ENCODE data around the gene MUC6.

Gene MUC6

GRCh38 chr11:1034456-1035295 lies 1.8 kb downstream of the MUC6 start:
- H3K36me3 ChIP-seq, result no peaks in the 10 kb centered on the region
- no peak overlapping the region for H3K27ac ChIP-seq
- H3K27me3 ChIP-seq, result no peaks in the 10 kb centered on the region
- H3K4me1 ChIP-seq (ENCODE audit: control insufficient read depth in 1 of 2, insufficient read depth in 1 of 2, low read depth in 1 of 2, low read length in 1 of 2), result no peaks in the 10 kb centered on the region
- no peak overlapping the region for H3K4me3 ChIP-seq (ENCODE audit: low read depth in 1 of 2, low read length in 1 of 2)
- H3K9me3 ChIP-seq, result no peaks in the 10 kb centered on the region
- TF ChIP-seq, protein P1, sequence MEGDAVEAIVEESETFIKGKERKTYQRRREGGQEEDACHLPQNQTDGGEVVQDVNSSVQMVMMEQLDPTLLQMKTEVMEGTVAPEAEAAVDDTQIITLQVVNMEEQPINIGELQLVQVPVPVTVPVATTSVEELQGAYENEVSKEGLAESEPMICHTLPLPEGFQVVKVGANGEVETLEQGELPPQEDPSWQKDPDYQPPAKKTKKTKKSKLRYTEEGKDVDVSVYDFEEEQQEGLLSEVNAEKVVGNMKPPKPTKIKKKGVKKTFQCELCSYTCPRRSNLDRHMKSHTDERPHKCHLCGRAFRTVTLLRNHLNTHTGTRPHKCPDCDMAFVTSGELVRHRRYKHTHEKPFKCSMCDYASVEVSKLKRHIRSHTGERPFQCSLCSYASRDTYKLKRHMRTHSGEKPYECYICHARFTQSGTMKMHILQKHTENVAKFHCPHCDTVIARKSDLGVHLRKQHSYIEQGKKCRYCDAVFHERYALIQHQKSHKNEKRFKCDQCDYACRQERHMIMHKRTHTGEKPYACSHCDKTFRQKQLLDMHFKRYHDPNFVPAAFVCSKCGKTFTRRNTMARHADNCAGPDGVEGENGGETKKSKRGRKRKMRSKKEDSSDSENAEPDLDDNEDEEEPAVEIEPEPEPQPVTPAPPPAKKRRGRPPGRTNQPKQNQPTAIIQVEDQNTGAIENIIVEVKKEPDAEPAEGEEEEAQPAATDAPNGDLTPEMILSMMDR (IDR thresholded peaks at IDR 0.05), result no peak

GRCh38 chr11:1034001-1034400 lies 2.5 kb downstream of the MUC6 start:
- no peaks in the 10 kb centered on the region for H3K36me3 ChIP-seq
- no peak overlapping the region for H3K27ac ChIP-seq
- no peak overlapping the region for H3K4me3 ChIP-seq (ENCODE audit: low read depth in 1 of 2, low read length in 1 of 2)
- H3K27me3 ChIP-seq, result no peaks in the 10 kb centered on the region
- H3K4me1 ChIP-seq (ENCODE audit: control insufficient read depth in 1 of 2, insufficient read depth in 1 of 2, low read depth in 1 of 2, low read length in 1 of 2), result no peaks in the 10 kb centered on the region
- no peaks in the 10 kb centered on the region for H3K9me3 ChIP-seq
- TF ChIP-seq, protein P1 (IDR thresholded peaks at IDR 0.05), result no peak

DNA sequence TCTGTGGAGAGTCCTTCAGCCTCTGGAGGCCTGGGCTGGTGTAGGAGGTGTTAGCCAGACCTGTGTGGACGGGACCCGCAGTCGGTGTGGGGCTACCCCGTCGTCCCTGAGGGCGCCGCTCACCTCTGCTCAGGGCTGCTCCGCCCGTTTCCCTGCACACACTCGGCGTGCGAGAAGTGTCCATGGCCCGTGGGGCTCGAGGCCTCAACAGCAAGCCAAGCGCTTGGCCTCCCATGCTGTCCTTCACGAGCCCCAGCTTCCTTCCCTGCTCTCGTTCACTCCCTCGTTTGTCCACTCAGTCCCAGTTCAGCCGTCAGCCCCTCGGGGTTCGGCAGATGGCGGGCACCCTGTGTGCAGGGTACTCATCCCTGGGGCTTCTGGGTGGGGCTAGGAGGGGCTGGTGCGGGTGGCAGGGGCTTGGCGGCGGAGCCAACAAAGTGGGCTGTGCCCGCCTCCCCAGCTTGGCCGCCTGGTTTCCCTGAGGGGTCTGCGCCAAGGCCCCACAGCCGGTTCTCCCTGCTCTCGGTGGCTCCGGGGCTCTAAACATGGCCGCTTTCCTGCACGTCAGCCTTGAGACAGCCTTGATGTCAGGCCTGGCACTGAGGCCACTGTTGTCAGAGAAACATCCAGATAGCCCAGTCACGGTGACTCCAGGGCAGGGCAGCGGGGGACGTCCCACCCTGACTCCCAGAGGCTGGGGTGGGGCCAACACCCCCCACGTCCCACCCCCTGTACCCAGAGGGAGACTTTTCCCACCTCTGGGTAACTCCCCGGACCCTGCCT lies 3.3 kb downstream of the MUC6 start:
- Histone ChIP-seq H3K4me3 (ENCODE audit: low read depth in 1 of 2, low read length in 1 of 2) (no peak overlapping the region), H3K36me3 (no peaks in the 10 kb centered on the region), H3K27ac (no peak overlapping the region), H3K27me3 (no peaks in the 10 kb centered on the region), H3K9me3 (no peaks in the 10 kb centered on the region), H3K4me1 (ENCODE audit: control insufficient read depth in 1 of 2, insufficient read depth in 1 of 2, low read depth in 1 of 2, low read length in 1 of 2) (no peaks in the 10 kb centered on the region)
- TF ChIP-seq, protein P1 (IDR thresholded peaks at IDR 0.05), result no peak

DNA sequence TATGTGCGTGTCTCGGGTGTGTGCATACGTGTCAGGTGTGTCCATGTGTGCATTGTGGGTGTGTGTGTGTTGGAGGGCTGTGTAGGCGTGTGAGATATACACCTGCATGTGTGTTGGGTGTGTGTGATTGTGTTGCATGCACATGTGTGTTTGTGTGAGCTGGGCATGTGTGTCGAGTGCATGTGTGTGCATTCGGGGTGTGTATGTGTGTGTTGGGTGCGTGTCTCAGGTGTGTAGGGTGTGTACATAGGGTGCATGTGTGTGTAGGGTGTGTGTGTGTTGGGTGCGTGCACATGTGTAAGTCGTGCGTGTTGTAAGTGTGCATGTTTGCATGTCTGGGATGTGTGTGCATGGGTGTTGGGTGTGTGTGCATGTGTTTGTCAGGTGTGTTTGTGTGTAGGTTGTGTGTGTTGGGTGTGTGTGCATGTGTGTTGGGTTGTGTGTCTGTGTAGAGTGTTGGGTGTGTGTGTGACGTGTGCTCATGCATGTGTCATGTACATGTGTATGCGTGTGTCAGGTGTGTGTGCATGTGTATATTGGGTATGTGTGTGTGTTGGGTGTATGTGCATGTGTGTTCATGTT lies 4.1 kb downstream of the MUC6 start:
- Histone ChIP-seq H3K9me3 (no peaks in the 10 kb centered on the region), H3K4me1 (ENCODE audit: control insufficient read depth in 1 of 2, insufficient read depth in 1 of 2, low read depth in 1 of 2, low read length in 1 of 2) (no peaks in the 10 kb centered on the region), H3K4me3 (ENCODE audit: low read depth in 1 of 2, low read length in 1 of 2) (no peak overlapping the region), H3K27me3 (no peaks in the 10 kb centered on the region), H3K36me3 (no peaks in the 10 kb centered on the region), H3K27ac (no peak overlapping the region)
- TF ChIP-seq, protein P1 (IDR thresholded peaks at IDR 0.05), result no peak

DNA sequence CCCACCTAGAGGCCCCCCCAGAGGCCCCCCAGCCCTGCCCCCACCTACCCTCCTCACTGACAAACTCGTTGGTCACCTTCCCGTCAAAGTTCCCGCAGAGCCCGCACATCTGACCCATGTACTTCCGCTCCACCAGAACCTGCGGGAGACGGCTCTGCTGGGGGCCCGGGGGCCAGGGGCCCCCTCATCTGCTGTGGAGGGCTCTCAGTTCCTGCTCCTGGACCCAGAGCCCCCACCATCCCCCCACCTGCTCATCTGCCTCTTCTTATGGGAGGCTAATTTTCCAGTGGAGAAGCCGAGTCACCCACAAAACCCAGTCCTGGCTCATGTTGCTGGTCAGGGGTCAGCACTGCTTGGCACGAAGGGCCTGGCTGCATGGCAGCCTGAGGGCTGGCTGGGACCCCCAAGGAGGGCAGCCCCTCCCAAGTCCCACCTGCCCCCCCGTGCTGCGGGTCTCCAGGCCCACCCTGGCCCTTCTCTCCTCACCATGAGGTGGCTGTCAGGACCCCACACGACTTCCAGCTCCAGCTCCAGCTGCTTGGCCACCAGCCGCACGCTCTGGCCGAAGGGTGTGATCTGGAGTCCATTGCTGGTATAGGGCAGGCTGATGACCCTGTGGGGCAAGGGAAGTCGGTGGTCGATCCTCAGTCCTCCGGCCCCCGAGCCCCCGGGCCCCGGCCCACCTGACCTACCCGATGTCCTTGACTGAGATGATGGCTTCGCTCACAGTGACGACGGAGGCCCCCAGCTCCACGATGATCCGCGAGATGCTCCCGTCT lies 5.2 kb downstream of the MUC6 start:
- Histone ChIP-seq H3K9me3 (no peaks in the 10 kb centered on the region), H3K4me1 (ENCODE audit: control insufficient read depth in 1 of 2, insufficient read depth in 1 of 2, low read depth in 1 of 2, low read length in 1 of 2) (no peaks in the 10 kb centered on the region), H3K36me3 (no peaks in the 10 kb centered on the region), H3K27me3 (no peaks in the 10 kb centered on the region), H3K4me3 (ENCODE audit: low read depth in 1 of 2, low read length in 1 of 2) (no peak overlapping the region), H3K27ac (no peak overlapping the region)
- TF ChIP-seq, protein P1 (IDR thresholded peaks at IDR 0.05), result no peak
